Prostate gland (tissue), 2 donors: ENCODE results near the gene ANGEL2. TPM values are rescaled to one million over a fixed set of nuclear protein-coding genes. Genes with fewer than 3 reads are reported as not detected.
"Not testable (repeated sequence)": the region's sequence is repeated elsewhere in the genome, so short reads cannot be mapped to it uniquely, and the experiment has no call there.

Experiments
- DNase-seq: peaks from one replicate; pipeline ENCODE4 v3.0.0-alpha.2; 2019; ENCODE audit warnings: low spot score
- H3K27ac ChIP-seq, 2 donors: fragments of 200-600 bp; sonication (generic); 2 replicates each; pipeline ENCODE4 v1.5.1; 2017 to 2019
- H3K27me3 ChIP-seq: fragments of 200-600 bp; sonication (generic); replicated peaks from 2 replicates; pipeline ENCODE4 v1.5.1; 2019; ENCODE audit not compliant: insufficient read depth
- H3K36me3 ChIP-seq, 2 donors: fragments of 200-600 bp; sonication (generic); 1 replicate in 1 of 2; 2 replicates in 1 of 2; pipeline versions ENCODE4 v1.5.1 to v1.8.1; 2017 to 2019
- H3K4me1 ChIP-seq: fragments of 200-600 bp; sonication (generic); replicated peaks from 2 replicates; pipeline ENCODE4 v1.5.1; 2019
- H3K4me3 ChIP-seq, 2 donors: fragments of 200-600 bp; sonication (generic); 2 replicates each; pipeline ENCODE4 v1.5.1; 2017 to 2019
- H3K9me3 ChIP-seq: fragments of 200-600 bp; sonication (generic); 2 replicates; pipeline ENCODE4 v1.5.1; 2017
- CTCF ChIP-seq, 4 experiments: fragments of 200-600 bp in 2 of 4; fragments of 450-650 bp in 2 of 4; sonication (generic) in 2 of 4; IDR thresholded peaks; 1 replicate in 3 of 4; 2 replicates in 1 of 4; pipeline ENCODE4 v1.5.1; 2016 to 2019; ENCODE audit warnings: antibody characterized with exemption in 4 of 4, mild to moderate bottlenecking in 2 of 4, moderate library complexity in 2 of 4
- POLR2A ChIP-seq: fragments of 450-650 bp; IDR thresholded peaks from one replicate; pipeline ENCODE4 v1.6.1; 2016; ENCODE audit warnings: antibody characterized with exemption, mild to moderate bottlenecking
- POLR2AphosphoS5 ChIP-seq: sonication (generic); formaldehyde crosslinking; IDR thresholded peaks from one replicate; pipeline ENCODE4 v1.6.1; 2017; ENCODE audit warnings: antibody characterized with exemption
- WGBS: methylation state at CpG from one replicate; pipeline ENCODE4 v1.1.5; 2018; 5-methylcytosine and 5-hydroxymethylcytosine counted together
- intact Hi-C: fragments of 100-400 bp; cut with DNase I; formaldehyde crosslinking; loops from one replicate; pipeline ENCODE4 v1.14.2; 2022
- total RNA-seq, 2 donors: library from RNA; depleted of rRNA; stranded (reverse); fragments of >200 nt; gene quantifications; one replicate each; pipeline ENCODE4 v1.1.0, GENCODE V29; 2016

The ANGEL2 gene
- total RNA-seq, 2 donors from 2014 or later: 54.0 to 57.3 TPM

- Histone ChIP-seq H3K4me1 (no peaks in the 10 kb centered on the region), H3K4me3 (no peak overlapping the region), H3K9me3 (no peaks in the 10 kb centered on the region), H3K27ac (no peak overlapping the region), H3K36me3 (no peaks in the 10 kb centered on the region), H3K27me3 (peaks cover 2% of the 10 kb centered on the region)
- TF ChIP-seq POLR2AphosphoS5 (no peak), POLR2A (no peak), CTCF (IDR thresholded peaks at IDR 0.05) (no peak)
- 75% methylated on average over 2 of the region's 2 CpGs for WGBS
- intact Hi-C loops: no loop called here
- no peak for DNase-seq
Observed at GRCh38 chr1:213035573-213035972, 19.9 kb upstream of the ANGEL2 start.

GRCh38 chr1:213034713-213035112 is 19.0 kb upstream of the ANGEL2 start:
- Histone ChIP-seq H3K27me3 (peaks cover 2% of the 10 kb centered on the region), H3K4me3 (no peak overlapping the region)
- 100% methylated on average over 1 of the region's 1 CpG for WGBS

GRCh38 chr1:213032651-213033050 is 17.0 kb upstream of the ANGEL2 start:
- no peak for DNase-seq
- Histone ChIP-seq H3K4me3 (no peak overlapping the region), H3K4me1 (no peaks in the 10 kb centered on the region), H3K27me3 (peaks cover 2% of the 10 kb centered on the region), H3K36me3 (no peaks in the 10 kb centered on the region), H3K27ac (no peak overlapping the region), H3K9me3 (no peaks in the 10 kb centered on the region)
- no peak for TF ChIP-seq POLR2AphosphoS5
- no peak for TF ChIP-seq CTCF (IDR thresholded peaks at IDR 0.05)
- no peak for TF ChIP-seq POLR2A
- intact Hi-C loops: no loop called here

More at GRCh38 chr1:213034713-213035112, 19.0 kb upstream of the ANGEL2 start:
- no peak overlapping the region for H3K27ac ChIP-seq
- intact Hi-C loops: no loop called here
- TF ChIP-seq POLR2A: no peak
- no peak for TF ChIP-seq POLR2AphosphoS5
- TF ChIP-seq CTCF (IDR thresholded peaks at IDR 0.05): no peak
- no peak for DNase-seq
- H3K9me3 ChIP-seq: no peaks in the 10 kb centered on the region
- H3K4me1 ChIP-seq: no peaks in the 10 kb centered on the region
- H3K36me3 ChIP-seq: no peaks in the 10 kb centered on the region

- H3K4me1 ChIP-seq, H3K9me3 ChIP-seq, H3K27me3 ChIP-seq, intact Hi-C loops, H3K27ac ChIP-seq, DNase-seq, H3K4me3 ChIP-seq, H3K36me3 ChIP-seq: not testable (repeated sequence)
- WGBS: 84% methylated on average over 3 of the region's 3 CpGs
Observed at GRCh38 chr1:213027024-213027423, 11.4 kb upstream of the ANGEL2 start.

GRCh38 chr1:213020016-213020415 is 4.3 kb upstream of the ANGEL2 start:
- TF ChIP-seq CTCF (IDR thresholded peaks at IDR 0.05) (no peak), POLR2AphosphoS5 (no peak), POLR2A (no peak)
- no peaks in the 10 kb centered on the region for H3K4me1 ChIP-seq
- no peak overlapping the region for H3K27ac ChIP-seq
- no peaks in the 10 kb centered on the region for H3K36me3 ChIP-seq
- 95% methylated on average over 3 of the region's 3 CpGs for WGBS
- no peaks in the 10 kb centered on the region for H3K27me3 ChIP-seq
- intact Hi-C loops: no loop called here
- no peak for DNase-seq
- no peaks in the 10 kb centered on the region for H3K9me3 ChIP-seq
- H3K4me3 ChIP-seq: no peak overlapping the region
